Measurements from ENCODE around the gene GJB4.

GJB4 gene

DNA sequence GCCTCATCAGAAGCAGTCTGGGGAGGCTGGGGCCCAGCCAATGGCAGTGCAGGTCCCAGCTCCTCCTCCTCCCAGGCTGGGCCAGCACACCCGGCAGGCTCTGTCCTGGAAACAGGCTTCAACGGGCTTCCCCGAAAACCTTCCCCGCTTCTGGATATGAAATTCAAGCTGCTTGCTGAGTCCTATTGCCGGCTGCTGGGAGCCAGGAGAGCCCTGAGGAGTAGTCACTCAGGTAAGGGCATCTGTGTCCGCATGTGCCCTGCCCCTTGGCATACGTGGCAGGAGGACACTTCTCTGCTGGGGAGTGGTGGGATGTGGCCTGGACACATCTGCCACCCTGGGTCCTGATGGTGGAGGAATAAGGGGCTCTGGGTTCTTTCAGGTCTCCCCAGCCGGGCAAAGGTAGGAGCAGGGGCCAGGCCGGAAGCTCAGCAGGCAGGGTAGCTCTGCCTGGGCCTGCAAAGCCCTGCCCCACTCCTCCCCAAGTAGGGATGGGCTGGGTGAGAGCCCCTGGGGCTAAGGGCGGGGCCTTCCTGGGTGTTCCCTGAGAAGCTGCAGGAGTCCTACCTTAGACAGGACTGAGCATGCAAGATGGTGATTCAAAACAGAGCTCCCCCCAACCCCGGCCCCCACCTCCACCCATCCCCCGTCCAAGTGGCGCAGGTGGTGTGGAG is 4.4 kb upstream of the GJB4 start, which contains the start of gene GJB5:
GJB5 (plus strand) TSS at position 84 of the 674 bp plus-strand sequence. CDS start 2,284 bp downstream, outside the sequence.
- TF ChIP-seq, protein P1, sequence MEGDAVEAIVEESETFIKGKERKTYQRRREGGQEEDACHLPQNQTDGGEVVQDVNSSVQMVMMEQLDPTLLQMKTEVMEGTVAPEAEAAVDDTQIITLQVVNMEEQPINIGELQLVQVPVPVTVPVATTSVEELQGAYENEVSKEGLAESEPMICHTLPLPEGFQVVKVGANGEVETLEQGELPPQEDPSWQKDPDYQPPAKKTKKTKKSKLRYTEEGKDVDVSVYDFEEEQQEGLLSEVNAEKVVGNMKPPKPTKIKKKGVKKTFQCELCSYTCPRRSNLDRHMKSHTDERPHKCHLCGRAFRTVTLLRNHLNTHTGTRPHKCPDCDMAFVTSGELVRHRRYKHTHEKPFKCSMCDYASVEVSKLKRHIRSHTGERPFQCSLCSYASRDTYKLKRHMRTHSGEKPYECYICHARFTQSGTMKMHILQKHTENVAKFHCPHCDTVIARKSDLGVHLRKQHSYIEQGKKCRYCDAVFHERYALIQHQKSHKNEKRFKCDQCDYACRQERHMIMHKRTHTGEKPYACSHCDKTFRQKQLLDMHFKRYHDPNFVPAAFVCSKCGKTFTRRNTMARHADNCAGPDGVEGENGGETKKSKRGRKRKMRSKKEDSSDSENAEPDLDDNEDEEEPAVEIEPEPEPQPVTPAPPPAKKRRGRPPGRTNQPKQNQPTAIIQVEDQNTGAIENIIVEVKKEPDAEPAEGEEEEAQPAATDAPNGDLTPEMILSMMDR (IDR thresholded peaks at IDR 0.05; ENCODE audit: extremely low read depth, insufficient read depth, missing control alignments) = no peak
- in situ Hi-C loops (cut with MboI; ENCODE audit: low pct_unique_long_range_greater_than_20kb, low sequenced_read_pairs, unreplicated experiment) = no loop called here
- no peak for DNase-seq (ENCODE audit: low spot score)

DNA sequence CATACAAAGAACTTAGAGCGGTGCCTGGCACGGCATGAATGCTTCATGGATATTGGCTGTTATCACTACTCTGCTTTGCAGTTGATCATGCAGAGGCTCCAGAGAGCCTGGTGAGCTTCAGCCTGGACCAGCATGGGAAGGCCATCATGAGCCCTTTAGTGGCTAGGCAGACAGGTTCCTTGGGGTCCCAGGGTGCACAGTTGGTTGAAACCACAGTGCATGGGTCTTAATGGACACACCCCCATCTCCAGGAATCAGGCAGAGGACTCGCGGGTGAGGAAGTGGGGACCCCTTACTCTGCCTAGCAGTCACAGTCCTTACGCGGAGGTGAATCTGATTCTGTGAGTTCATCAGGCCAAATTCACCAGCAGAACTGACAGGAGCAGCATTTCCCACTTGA is 3.6 kb upstream of the GJB4 start:
- DNase-seq (ENCODE audit: low spot score) = no peak
- TF ChIP-seq, protein P1 (IDR thresholded peaks at IDR 0.05; ENCODE audit: extremely low read depth, insufficient read depth, missing control alignments) = no peak
- in situ Hi-C loops (cut with MboI; ENCODE audit: low pct_unique_long_range_greater_than_20kb, low sequenced_read_pairs, unreplicated experiment) = no loop called here

DNA sequence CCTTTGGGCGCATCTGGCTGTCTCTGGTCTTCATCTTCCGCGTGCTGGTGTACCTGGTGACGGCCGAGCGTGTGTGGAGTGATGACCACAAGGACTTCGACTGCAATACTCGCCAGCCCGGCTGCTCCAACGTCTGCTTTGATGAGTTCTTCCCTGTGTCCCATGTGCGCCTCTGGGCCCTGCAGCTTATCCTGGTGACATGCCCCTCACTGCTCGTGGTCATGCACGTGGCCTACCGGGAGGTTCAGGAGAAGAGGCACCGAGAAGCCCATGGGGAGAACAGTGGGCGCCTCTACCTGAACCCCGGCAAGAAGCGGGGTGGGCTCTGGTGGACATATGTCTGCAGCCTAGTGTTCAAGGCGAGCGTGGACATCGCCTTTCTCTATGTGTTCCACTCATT is 2.2 kb upstream of the GJB4 start:
- in situ Hi-C loops (cut with MboI; ENCODE audit: low pct_unique_long_range_greater_than_20kb, low sequenced_read_pairs, unreplicated experiment) = no loop called here
- no peak for DNase-seq (ENCODE audit: low spot score)
- TF ChIP-seq, protein P1 (IDR thresholded peaks at IDR 0.05; ENCODE audit: extremely low read depth, insufficient read depth, missing control alignments) = no peak

DNA sequence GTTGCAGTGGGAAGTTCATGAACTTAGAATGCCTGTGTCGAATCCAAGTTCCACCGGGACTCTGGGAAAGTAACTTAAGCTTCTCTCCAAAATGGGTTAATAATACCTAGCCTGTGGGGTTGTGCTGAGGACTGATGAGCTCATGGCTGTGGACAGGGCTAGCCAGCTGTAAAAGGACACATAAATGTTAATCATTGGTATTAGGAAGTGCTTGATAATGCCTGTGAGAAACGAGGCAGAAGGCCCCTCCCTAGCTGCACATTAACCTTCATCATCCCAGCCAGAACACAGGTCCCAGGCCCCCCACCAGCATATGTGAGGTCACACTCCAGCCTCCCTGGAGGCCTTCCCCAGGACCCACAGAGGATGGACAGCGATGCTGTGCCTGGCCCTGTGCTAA is 789 bp upstream of the GJB4 start:
- in situ Hi-C loops (cut with MboI; ENCODE audit: low pct_unique_long_range_greater_than_20kb, low sequenced_read_pairs, unreplicated experiment) = no loop called here
- TF ChIP-seq, protein P1 (IDR thresholded peaks at IDR 0.05; ENCODE audit: extremely low read depth, insufficient read depth, missing control alignments) = no peak
- no peak for DNase-seq (ENCODE audit: low spot score)

DNA sequence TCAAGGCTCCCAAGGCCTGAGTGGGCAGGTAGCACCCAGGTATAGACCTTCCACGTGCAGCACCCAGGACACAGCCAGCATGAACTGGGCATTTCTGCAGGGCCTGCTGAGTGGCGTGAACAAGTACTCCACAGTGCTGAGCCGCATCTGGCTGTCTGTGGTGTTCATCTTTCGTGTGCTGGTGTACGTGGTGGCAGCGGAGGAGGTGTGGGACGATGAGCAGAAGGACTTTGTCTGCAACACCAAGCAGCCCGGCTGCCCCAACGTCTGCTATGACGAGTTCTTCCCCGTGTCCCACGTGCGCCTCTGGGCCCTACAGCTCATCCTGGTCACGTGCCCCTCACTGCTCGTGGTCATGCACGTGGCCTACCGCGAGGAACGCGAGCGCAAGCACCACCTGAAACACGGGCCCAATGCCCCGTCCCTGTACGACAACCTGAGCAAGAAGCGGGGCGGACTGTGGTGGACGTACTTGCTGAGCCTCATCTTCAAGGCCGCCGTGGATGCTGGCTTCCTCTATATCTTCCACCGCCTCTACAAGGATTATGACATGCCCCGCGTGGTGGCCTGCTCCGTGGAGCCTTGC is 1.7 kb downstream of the GJB4 start:
- TF ChIP-seq, protein P1 (IDR thresholded peaks at IDR 0.05; ENCODE audit: extremely low read depth, insufficient read depth, missing control alignments) = no peak
- DNase-seq (ENCODE audit: low spot score) = no peak
- in situ Hi-C loops (cut with MboI; ENCODE audit: low pct_unique_long_range_greater_than_20kb, low sequenced_read_pairs, unreplicated experiment) = no loop called here

DNA sequence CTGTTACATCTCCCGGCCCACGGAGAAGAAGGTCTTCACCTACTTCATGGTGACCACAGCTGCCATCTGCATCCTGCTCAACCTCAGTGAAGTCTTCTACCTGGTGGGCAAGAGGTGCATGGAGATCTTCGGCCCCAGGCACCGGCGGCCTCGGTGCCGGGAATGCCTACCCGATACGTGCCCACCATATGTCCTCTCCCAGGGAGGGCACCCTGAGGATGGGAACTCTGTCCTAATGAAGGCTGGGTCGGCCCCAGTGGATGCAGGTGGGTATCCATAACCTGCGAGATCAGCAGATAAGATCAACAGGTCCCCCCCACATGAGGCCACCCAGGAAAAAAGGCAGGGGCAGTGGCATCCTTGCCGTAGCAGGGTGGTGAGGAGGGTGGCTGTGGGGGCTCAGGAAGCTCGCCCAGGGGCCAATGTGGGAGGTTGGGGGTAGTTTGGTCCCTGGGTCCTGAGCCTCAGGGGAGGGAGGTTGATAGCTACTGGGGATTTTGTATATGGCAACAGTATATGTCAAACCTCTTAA is 2.3 kb downstream of the GJB4 start:
- TF ChIP-seq, protein P1 (IDR thresholded peaks at IDR 0.05; ENCODE audit: extremely low read depth, insufficient read depth, missing control alignments) = no peak
- in situ Hi-C loops (cut with MboI; ENCODE audit: low pct_unique_long_range_greater_than_20kb, low sequenced_read_pairs, unreplicated experiment) = no loop called here
- no peak for DNase-seq (ENCODE audit: low spot score)
